HG03354 (cell line): ENCODE data around the gene SLC2A5.

ENCODE experiments used
- ATAC-seq: cut with Tn5 transposase; IDR thresholded peaks from one replicate; pipeline ENCODE4 v1.9.1; 2021; ENCODE audit warnings: mild to moderate bottlenecking; ENCODE audit not compliant: unreplicated experiment, poor library complexity, severe bottlenecking

Gene SLC2A5

GRCh38 chr1:8986814-8987190 lies 82.6 kb downstream of the SLC2A5 start:
- no peak for ATAC-seq

DNA sequence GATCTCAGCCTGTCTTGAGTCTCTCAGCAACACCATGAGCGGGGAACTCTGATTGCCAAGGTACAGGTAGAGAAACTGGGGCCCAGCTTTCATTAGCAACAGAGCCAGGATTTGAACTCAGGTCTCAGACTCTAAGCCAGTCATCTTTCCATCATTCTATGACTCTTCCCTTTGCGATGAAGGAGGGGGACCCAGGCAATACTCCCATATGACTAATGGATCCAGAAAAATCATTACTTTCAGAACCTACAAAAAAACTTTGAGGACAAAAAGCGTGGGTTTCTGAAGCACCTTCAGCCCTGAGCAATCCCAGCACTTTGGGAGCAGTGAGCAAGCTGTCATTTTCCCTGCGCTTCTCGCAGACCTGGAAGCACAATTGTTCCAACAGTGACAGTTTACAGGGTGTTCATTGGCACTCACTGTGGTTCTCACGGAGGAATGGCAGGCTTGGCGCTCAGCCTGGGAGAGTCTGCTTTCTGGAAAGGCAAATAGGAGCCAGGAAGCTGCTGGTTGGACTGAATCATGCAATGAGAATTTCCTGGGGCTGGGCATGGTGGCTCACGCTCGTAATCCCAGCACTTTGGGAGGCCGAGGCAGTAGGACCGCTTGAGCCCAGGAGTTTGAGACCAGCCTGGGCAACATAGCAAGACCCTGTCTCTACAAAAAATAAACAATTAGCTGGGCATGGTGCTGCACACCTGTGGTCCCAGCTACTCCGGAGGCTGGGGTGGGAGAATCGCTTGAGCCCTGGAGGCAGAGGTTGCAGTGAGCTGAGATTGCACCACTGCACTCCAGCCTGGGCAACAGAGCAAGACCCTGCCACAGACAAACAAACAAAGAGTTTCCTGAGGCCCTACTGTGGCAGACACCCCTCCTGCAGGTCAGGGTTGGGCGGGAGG lies 83.3 kb downstream of the SLC2A5 start:
- ATAC-seq, result no peak
